ENCODE data around the gene MDFI. TPM values are rescaled to one million over a fixed set of nuclear protein-coding genes. Genes with fewer than 3 reads are reported as not detected.

Gene MDFI
- total RNA-seq, 2 experiments from 2014 or later: not detected

DNA sequence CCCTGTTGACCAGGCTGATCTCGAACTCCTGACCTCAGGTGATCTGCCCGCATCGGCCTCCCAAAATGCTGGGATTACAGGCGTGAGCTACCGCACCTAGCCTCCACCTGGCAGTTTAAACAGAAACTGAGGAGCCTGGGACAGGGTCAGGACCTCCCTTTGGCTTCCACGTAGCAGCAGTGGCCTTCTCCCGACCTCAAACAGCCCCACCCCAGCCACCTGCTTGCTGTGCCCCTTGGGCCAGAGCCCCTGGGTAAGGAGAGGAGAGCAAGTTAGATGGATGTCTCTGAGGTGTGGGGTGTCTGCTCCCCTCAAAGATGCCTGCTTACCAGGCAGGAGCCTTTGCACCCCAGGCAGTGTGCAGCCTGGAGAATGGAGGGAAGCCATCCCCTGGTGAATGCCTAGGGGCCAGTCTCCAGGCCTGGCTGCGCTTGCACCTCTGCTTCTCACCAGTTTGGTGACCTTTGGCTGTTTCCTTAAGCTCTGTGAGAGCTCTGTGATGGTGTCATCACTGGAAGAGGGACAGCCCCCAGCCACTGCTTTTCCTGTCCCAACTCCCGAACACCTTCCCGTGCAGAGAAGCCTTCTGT is 42.1 kb upstream of the MDFI start:
- TF ChIP-seq, protein P1, sequence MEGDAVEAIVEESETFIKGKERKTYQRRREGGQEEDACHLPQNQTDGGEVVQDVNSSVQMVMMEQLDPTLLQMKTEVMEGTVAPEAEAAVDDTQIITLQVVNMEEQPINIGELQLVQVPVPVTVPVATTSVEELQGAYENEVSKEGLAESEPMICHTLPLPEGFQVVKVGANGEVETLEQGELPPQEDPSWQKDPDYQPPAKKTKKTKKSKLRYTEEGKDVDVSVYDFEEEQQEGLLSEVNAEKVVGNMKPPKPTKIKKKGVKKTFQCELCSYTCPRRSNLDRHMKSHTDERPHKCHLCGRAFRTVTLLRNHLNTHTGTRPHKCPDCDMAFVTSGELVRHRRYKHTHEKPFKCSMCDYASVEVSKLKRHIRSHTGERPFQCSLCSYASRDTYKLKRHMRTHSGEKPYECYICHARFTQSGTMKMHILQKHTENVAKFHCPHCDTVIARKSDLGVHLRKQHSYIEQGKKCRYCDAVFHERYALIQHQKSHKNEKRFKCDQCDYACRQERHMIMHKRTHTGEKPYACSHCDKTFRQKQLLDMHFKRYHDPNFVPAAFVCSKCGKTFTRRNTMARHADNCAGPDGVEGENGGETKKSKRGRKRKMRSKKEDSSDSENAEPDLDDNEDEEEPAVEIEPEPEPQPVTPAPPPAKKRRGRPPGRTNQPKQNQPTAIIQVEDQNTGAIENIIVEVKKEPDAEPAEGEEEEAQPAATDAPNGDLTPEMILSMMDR (conservative IDR thresholded peaks at IDR 0.05; ENCODE audit: low read length): no peak
- no peak for TF ChIP-seq EZH2phosphoT487 (IDR thresholded peaks at IDR 0.05; ENCODE audit: borderline replicate concordance, low read depth, low read length)
- Histone ChIP-seq H2AFZ (ENCODE audit: low read length) (no peak overlapping the region), H3K9me2 (ENCODE audit: insufficient read depth, low read length) (no peaks in the 10 kb centered on the region), H3K9me3 (ENCODE audit: low read length) (no peaks in the 10 kb centered on the region), H3K4me1 (ENCODE audit: insufficient read depth, low read length, poor library complexity, severe bottlenecking) (no peaks in the 10 kb centered on the region), H3K36me3 (ENCODE audit: insufficient read depth, low read length) (peaks cover 6% of the 10 kb centered on the region; the same call in 1 of the 2 replicates), H3K27ac (ENCODE audit: low read depth, low read length, poor library complexity, severe bottlenecking) (no peak overlapping the region), H3K4me2 (ENCODE audit: low read length) (no peak overlapping the region), H4K20me1 (ENCODE audit: insufficient read depth, low read length) (no peaks in the 10 kb centered on the region), H3K79me2 (ENCODE audit: insufficient read depth, low read depth, low read length) (no peaks in the 10 kb centered on the region), H3K4me3 (ENCODE audit: low read depth, low read length, poor library complexity, severe bottlenecking) (no peak overlapping the region)
- CTCF ChIA-PET (ENCODE audit: unreplicated experiment): interaction anchor here (1.0 kb wide), 1 partner anchor 202 kb away, joined by 3 read pairs; no protein-coding TSS in a partner anchor
- intact Hi-C loops (cut with micrococcal nuclease; ENCODE audit: unreplicated experiment): no loop called here
- BruUV-seq (replicated peaks): no TSS peak
- no peak for DNase-seq (ENCODE audit: low spot score)
- POLR2A ChIA-PET: no interaction called here

DNA sequence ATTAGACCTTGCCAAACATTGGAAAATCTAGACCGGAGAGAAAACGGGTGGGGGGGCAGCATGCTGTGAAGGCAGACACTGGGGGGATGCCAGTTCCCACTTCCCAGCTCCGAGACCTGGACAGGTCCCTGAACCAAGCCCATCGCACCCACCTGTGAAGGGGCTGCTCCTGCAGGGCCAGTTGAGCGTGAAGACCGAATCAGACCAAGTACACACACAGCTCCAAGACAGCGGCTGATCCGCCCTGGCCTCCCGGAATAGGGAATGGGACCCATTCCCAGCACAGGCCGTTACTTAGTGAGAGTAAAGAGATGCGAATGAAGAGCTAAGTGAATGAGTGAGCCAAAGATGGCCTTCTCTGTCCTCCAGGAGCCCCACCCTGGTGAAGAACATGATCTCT is 41.5 kb upstream of the MDFI start:
- ChIA-PET CTCF (ENCODE audit: unreplicated experiment) (interaction anchor here (1.0 kb wide), 1 partner anchor 202 kb away, joined by 3 read pairs; no protein-coding TSS in a partner anchor), POLR2A (no interaction called here)
- Histone ChIP-seq H4K20me1 (ENCODE audit: insufficient read depth, low read length) (no peaks in the 10 kb centered on the region), H3K27ac (ENCODE audit: low read depth, low read length, poor library complexity, severe bottlenecking) (no peak overlapping the region), H2AFZ (ENCODE audit: low read length) (no peak overlapping the region), H3K4me3 (ENCODE audit: low read depth, low read length, poor library complexity, severe bottlenecking) (no peak overlapping the region), H3K36me3 (ENCODE audit: insufficient read depth, low read length) (no peaks in the 10 kb centered on the region), H3K4me1 (ENCODE audit: insufficient read depth, low read length, poor library complexity, severe bottlenecking) (no peaks in the 10 kb centered on the region), H3K79me2 (ENCODE audit: insufficient read depth, low read depth, low read length) (no peaks in the 10 kb centered on the region), H3K9me3 (ENCODE audit: low read length) (no peaks in the 10 kb centered on the region), H3K9me2 (ENCODE audit: insufficient read depth, low read length) (no peaks in the 10 kb centered on the region), H3K4me2 (ENCODE audit: low read length) (no peak overlapping the region)
- intact Hi-C loops (cut with micrococcal nuclease; ENCODE audit: unreplicated experiment): no loop called here
- no TSS peak for BruUV-seq (replicated peaks)
- TF ChIP-seq EZH2phosphoT487 (IDR thresholded peaks at IDR 0.05; ENCODE audit: borderline replicate concordance, low read depth, low read length): no peak
- TF ChIP-seq, protein P1 (conservative IDR thresholded peaks at IDR 0.05; ENCODE audit: low read length): no peak
- no peak for DNase-seq (ENCODE audit: low spot score)

DNA sequence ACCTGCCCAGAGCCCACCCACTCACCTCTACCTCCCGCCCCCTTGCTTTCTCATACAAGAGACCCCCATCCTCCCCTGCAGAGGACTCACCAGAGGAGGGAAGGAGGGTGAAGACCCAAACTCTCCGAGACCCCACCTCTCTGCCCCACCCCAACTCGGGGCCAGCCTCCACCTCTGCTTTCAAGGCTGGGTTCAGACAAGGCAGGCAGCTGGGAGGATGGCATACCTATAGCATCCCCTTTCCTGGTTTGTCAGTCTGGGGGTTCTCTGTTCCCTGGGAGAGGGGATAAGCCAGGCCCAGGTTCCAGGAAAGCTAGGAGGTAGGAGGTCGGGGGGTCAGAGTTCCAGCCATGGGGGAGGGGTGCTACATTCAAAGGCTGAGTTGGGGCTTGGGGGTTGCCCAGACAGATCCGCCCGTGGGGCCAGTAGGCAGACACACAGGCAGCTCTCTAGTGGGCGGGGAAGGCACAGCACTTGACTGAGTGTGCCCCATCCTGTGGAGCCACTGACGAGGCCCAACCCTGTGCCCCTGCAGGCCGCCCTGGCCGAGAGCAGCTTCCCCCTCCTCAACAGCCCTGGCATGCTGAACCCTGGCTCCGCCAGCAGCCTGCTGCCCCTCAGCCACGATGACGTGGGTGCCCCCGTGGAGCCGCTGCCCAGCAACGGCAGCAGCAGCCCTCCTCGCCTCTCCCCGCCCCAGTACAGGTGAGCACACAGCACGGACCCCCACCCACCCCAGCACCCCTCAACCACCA is 40.8 kb upstream of the MDFI start:
- no peaks in the 10 kb centered on the region for H3K36me3 ChIP-seq (ENCODE audit: insufficient read depth, low read length)
- no peak overlapping the region for H3K4me2 ChIP-seq (ENCODE audit: low read length)
- H3K9me2 ChIP-seq (ENCODE audit: insufficient read depth, low read length): no peaks in the 10 kb centered on the region
- H3K79me2 ChIP-seq (ENCODE audit: insufficient read depth, low read depth, low read length): no peaks in the 10 kb centered on the region
- no peak overlapping the region for H3K27ac ChIP-seq (ENCODE audit: low read depth, low read length, poor library complexity, severe bottlenecking)
- intact Hi-C loops (cut with micrococcal nuclease; ENCODE audit: unreplicated experiment): no loop called here
- H4K20me1 ChIP-seq (ENCODE audit: insufficient read depth, low read length): no peaks in the 10 kb centered on the region
- ChIA-PET CTCF (ENCODE audit: unreplicated experiment) (no interaction called here), POLR2A (no interaction called here)
- TF ChIP-seq, protein P1 (conservative IDR thresholded peaks at IDR 0.05; ENCODE audit: low read length): no peak
- TF ChIP-seq EZH2phosphoT487 (IDR thresholded peaks at IDR 0.05; ENCODE audit: borderline replicate concordance, low read depth, low read length): no peak
- no peak overlapping the region for H2AFZ ChIP-seq (ENCODE audit: low read length)
- H3K4me3 ChIP-seq (ENCODE audit: low read depth, low read length, poor library complexity, severe bottlenecking): no peak overlapping the region
- no peak for DNase-seq (ENCODE audit: low spot score)
- H3K4me1 ChIP-seq (ENCODE audit: insufficient read depth, low read length, poor library complexity, severe bottlenecking): peaks cover 2% of the 10 kb centered on the region
- no peaks in the 10 kb centered on the region for H3K9me3 ChIP-seq (ENCODE audit: low read length)
- BruUV-seq (replicated peaks): no TSS peak
